Activated CD4-positive, alpha-beta memory T cell treated with anti-CD3 and anti-CD28 coated beads for 36 hours (primary cell): Measurements from ENCODE around the gene MRPL11. TPM values are rescaled to one million over a fixed set of nuclear protein-coding genes. Genes with fewer than 3 reads are reported as not detected.

Source experiments
- total RNA-seq, 2 experiments: library from RNA; stranded (reverse); gene quantifications; one replicate each; pipeline ENCODE4 v1.2.3, GENCODE V29; 2021

MRPL11 gene
- total RNA-seq, 2 experiments from 2014 or later = 104 to 106 TPM

Other genes with a start within 250 kb of the MRPL11 start
- gene KLC2, start 181.1 kb downstream of the MRPL11 start, total RNA-seq = 10 to 100 TPM; 40.5 to 44.8 TPM
- gene RAB1B, start 170.2 kb downstream of the MRPL11 start, total RNA-seq = 100 to 1,000 TPM; 118 to 124 TPM
- gene CNIH2, start 160.7 kb downstream of the MRPL11 start, total RNA-seq = 1 to 10 TPM in 1 of 2 experiments, under 1 TPM in 1; 0.39 to 1.5 TPM
- 10 to 100 TPM; 63.1 to 65.8 TPM for gene YIF1A, start 149.7 kb downstream of the MRPL11 start, total RNA-seq
- not detected for gene TMEM151A, start 147.0 kb downstream of the MRPL11 start, total RNA-seq
- not detected for gene CD248, start 121.8 kb downstream of the MRPL11 start, total RNA-seq
- gene RIN1, start 102.4 kb downstream of the MRPL11 start, total RNA-seq = 1 to 10 TPM; 1.0 to 1.6 TPM
- gene BRMS1, start 93.7 kb downstream of the MRPL11 start, total RNA-seq = 10 to 100 TPM; 29.3 to 31.2 TPM
- gene B4GAT1, start 91.2 kb downstream of the MRPL11 start, total RNA-seq = 1 to 10 TPM; 8.2 to 8.3 TPM
- 10 to 100 TPM; 10.3 to 10.6 TPM for gene SLC29A2, start 67.1 kb downstream of the MRPL11 start, total RNA-seq
- gene NPAS4, start 17.8 kb downstream of the MRPL11 start, total RNA-seq = not detected
- 1 to 10 TPM; 7.0 to 8.5 TPM for gene PELI3, start 28.1 kb upstream of the MRPL11 start, total RNA-seq
- gene DPP3, start 41.6 kb upstream of the MRPL11 start, total RNA-seq = 10 to 100 TPM; 76.1 to 89.7 TPM
- 10 to 100 TPM; 11.1 to 13.2 TPM for gene BBS1, start 71.8 kb upstream of the MRPL11 start, total RNA-seq
- 10 to 100 TPM; 13.5 to 14.9 TPM for gene ZDHHC24, start 107.2 kb upstream of the MRPL11 start, total RNA-seq
- gene ACTN3, start 108.1 kb upstream of the MRPL11 start, total RNA-seq = under 1 TPM; 0.15 to 0.24 TPM
- 1 to 10 TPM; 1.4 to 1.5 TPM for gene CTSF, start 129.8 kb upstream of the MRPL11 start, total RNA-seq
- gene CCDC87, start 154.2 kb upstream of the MRPL11 start, total RNA-seq = under 1 TPM; 0.12 to 0.24 TPM
- 10 to 100 TPM; 24.2 to 26.9 TPM for gene CCS, start 154.3 kb upstream of the MRPL11 start, total RNA-seq
- 100 to 1,000 TPM; 114 to 121 TPM for gene RBM14, start 177.8 kb upstream of the MRPL11 start, total RNA-seq
- gene RBM4, start 199.9 kb upstream of the MRPL11 start, total RNA-seq = 10 to 100 TPM; 87.0 to 94.0 TPM
- gene RBM4B, start 239.0 kb upstream of the MRPL11 start, total RNA-seq = 10 to 100 TPM; 10.9 to 11.7 TPM